ENCODE measurements around the gene FAM193B. TPM values are rescaled to one million over a fixed set of nuclear protein-coding genes. Genes with fewer than 3 reads are reported as not detected.
"Not testable (repeated sequence)": the region's sequence is repeated elsewhere in the genome, so short reads cannot be mapped to it uniquely, and the experiment has no call there.

The FAM193B gene
- polyA plus RNA-seq, 4 donors, result 68.7 to 99.1 (median 75.3) TPM

DNA sequence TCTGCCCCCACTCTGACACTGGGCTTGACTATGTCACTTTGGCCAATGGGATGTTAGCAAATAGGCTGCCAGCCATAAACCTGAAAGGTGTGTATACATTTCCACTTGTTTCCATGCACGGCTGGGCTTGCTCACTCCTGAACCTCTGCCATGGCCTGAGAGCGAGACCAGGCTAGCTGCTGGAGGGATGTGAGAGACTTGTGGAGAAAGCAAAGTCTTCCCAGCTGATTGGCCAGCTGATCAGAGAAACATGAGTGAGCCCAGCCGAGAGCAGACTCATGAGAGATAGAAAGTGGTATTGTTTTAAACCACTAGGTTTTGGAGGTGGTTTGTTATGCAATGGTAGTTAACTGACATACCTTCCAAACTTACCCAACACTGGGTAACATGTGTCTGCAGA, 13.9 kb downstream of the FAM193B start:
- no peak for DNase-seq (ENCODE audit: low read depth in 4 of 4, low spot score in 3 of 4)

DNA sequence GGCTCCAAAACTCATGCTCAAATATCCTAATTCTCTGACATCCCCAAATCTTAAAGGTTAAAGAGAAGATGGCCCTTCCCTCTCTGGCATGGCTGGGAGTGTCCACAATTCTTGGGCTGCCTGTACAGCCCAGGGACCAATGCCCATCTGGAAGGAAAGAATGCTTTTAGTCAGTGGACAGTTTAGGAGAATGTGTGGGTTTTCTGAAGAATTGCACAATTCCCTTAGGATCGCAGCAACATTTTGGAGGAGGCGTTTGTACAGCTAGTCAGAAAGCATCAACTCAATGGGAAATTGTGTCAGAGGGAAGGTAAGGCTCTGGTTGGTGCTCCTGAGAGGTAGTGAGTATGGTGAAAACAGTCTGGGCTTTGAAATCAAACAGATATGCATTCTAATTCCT, 15.0 kb downstream of the FAM193B start:
- DNase-seq (ENCODE audit: low read depth in 4 of 4, low spot score in 3 of 4), result no peak

DNA sequence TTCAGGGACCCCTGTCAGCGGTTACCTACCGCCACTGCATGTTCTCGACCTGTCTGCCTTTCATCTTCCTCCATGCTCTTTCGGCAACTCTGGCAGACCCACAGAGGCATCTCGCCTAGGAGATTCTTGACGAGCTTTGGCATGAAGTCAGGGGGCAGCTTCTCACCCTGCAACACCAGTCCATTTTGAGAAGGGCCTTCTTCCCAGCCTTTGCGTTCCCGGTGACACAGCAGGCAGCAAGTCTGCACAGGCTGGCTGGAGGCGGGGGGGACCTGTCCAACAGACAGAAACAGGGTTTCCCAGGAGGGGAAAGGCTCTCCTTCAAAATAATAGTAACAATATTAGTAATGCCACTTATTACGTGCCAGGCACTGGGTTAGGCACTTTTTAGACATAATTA, 15.5 kb downstream of the FAM193B start:
- DNase-seq (ENCODE audit: low read depth in 4 of 4, low spot score in 3 of 4), result no peak

DNA sequence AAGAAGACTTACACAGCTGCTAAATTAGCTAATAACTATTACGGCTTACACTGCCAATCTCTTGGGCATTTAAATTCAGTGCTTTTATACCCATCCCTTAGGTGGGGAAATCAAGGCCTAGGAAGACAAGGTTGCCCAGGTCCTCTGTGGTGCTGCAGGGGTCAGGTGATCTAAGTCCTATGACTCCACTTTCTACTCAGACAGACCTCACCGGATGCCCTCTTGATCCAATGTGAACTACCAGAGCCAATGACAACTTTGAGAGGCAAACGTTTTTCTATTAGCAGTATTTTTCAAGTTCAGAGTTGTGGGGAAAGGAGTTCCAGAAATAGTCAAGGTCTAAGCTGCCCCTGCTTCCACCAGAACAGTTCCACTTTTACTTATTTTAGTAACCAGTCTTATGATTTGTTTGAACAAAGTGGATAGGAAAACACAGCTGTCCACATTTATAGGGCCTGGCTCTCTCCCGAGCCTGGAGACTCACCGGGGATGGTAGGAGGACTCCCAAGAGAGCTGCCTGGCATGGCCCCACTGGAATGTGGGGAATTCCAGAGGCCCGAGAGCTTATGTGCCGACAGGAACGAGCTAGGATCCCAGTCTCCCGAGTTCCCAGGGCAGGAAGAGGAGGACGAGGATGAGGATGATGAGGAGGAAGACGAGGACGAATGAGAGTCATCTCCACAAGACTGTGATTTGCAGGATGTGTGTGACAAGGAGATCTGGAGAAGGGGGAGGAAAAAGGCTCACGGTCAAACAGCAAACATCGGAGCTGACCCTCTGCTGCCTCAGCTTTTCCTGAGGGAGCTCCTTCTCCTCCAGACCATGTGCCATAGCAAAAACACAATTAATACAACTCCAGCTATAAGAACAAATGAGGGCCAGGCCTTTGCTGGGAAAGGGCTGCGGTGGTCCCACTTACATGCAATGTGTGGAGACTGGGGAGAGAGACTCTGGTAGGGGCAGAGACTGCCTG, 16.7 kb downstream of the FAM193B start:
- no peak for DNase-seq (ENCODE audit: low read depth in 4 of 4, low spot score in 3 of 4)

DNA sequence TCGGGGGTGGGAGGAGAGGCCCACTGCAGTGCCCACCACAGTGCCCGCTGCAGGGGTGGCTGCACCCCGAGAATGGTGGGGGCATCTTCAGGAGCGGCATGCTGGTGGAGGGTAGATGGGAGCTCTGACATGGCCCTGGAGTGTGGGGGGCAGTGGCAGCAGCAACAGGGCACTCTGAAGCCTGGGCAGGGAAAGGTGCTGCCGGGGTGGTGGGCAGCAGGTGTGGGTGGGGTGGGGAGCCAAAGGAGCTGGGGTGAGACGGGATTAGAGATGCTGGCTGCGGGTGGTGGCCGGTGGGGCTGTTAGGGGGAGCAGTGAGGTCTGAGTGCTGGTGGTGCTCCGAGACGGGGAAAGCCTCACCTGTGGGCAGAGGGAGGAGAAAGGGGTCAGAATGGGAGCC, 18.0 kb downstream of the FAM193B start:
- DNase-seq (ENCODE audit: low read depth in 4 of 4, low spot score in 3 of 4), result no peak

DNA sequence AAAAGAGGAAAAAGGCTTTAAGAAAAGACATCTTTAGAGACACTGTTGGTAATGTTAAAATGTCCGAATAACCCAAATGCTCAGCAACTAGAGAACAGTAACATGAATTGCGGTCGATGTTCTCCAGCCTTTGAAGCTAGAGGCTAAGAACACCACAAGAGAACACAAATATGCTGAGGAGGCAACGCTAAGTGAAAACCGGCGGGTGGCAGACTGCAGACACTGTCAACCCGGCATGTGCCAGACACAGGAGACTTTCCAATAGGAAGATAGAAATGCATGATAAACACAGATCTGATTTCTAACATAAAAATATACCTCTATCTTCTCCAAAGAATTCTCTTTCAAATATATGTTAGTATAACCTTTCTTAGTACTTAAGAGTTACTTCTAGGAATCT, 19.2 kb downstream of the FAM193B start:
- DNase-seq (ENCODE audit: low read depth in 4 of 4, low spot score in 3 of 4), result no peak

DNA sequence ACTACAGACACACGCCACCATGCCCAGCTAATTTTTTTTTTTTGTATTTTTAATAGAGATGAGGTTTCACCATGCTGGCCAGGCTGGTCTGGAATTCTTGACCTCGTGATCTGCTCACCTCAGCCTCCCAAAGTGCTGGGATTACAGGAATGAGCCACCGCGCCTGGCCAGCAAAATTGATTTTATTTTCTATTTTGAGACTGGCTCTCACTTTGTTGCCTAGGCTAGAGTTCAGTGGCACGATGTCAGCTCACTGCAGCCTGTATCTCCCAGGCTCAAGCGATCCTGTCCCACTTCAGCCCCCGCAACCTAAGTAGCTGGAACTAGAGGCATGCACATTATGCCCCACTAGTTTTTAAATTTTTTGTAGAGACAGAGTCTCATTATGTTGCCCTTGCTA, 19.9 kb downstream of the FAM193B start:
- DNase-seq (ENCODE audit: low read depth in 4 of 4, low spot score in 3 of 4), result not testable (repeated sequence)

DNA sequence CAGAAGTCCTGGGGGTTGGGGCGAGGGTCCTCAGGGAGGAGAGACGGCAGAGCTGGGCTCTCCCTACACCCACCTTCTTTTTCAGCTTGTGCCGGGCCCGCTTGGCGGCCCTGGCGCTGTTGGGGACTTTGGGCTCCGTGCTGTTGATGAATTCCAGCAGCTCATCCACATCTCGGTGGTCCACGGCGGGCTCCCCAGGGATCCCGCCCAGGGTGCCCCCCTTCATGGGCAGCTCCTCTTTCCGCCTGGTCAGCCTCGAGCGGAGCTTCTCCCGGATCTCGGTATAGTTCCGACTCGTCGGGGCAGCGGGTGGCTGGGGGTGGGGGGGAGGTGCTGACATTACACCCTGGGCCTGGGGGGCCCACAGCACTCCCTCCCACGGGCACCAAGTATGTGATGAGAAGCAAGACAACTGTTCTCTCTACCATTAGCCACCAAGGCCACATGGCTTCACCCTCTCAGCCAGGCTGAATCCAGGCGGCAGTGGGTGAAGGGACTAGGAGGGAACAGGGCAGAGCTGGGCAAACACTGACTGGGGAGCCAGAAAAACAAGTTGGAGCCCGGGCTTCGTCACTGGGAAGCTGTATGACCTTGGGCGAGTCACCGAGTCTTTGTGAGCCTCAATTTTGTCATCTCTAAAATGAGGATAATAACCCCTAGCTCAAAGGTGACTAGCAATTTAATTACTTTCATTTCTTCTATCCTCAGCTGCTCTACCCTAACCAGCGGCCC, 23.0 kb downstream of the FAM193B start:
- DNase-seq (ENCODE audit: low read depth in 4 of 4, low spot score in 3 of 4), result no peak

DNA sequence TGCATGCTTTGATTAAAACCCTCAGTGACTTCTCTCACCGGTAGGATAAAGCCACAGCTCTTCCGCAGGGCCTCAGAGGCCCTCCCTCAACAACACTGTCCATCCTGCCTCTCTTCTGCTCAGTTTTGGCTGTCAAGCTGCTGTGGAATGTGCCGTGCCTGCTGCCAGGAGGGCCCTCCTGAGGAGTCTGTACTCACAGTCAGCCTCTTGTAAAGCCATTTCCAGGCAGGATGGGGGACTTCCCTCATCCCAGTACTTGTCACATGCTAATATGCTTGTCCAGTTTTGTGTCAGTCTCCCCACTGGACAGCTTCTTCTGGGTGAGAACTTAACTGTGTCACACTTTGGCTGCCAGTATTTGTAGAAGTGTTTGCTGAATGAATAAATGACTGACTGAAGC, 23.7 kb downstream of the FAM193B start:
- no peak for DNase-seq (ENCODE audit: low read depth in 4 of 4, low spot score in 3 of 4)

DNA sequence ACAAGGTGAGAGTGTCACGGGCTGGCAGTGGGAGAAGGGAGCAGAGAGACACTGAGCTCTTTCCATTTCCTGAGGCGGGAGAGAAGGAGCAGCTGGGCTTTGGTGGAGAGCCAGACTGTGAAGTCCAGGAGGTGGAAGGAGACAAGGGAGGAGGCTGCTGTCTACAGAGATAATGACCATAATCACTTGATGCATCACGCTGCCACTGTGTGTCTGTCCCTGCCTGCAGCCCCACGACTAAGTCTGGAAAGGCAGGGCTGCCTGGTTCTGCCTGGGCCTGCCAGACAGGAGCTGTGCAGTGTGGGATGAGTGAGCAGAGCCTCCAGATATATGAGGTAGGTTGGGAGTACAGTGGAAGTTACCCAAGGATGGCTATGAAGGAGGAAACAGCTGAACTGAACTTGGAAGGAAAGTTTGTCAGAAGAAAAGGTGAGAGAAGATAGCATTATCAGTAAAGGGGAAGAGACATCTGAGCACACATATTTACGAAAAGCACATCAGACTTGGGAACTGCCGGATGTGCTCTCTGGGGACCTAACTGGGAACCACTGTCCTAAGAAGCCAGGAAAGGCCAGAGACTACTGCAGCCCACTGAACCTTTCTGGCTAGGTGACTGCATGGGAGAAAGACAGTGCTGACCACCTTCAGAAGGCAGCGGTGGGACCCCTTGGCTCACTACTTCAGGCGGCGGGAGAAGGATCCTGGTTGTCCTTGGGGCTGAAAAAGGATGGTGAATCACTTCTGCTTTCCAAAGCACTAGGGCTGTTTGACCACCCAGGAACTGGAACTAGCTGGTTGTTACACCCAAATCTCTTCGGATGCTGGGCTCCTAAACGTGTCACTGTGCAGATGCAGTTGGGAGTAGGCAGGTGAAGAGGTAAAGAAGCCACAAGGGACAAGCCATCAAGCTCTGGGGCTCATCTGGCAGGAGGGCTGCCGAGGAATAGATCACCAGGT, 24.8 kb downstream of the FAM193B start:
- DNase-seq (ENCODE audit: low read depth in 4 of 4, low spot score in 3 of 4), result no peak

DNA sequence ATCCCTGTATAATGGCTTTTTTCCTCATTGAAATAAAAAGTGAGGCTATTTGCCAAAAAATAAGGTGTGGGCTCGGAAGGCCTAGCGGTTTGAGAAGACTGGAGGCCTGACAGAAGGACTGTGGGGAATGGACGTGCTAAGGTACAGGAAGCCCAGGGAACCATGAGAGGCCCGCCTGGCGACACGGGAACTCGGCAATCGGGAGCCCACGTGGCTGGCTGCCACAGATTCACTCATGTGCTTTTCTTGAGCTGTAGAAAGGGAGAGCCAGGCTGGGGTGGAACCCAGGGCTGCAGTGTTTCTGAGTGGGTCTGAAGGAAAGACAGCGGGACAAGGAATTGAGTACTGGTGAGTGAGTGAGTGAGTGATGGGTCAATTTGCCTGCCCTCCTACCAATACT, 25.7 kb downstream of the FAM193B start:
- DNase-seq (ENCODE audit: low read depth in 4 of 4, low spot score in 3 of 4), result no peak

DNA sequence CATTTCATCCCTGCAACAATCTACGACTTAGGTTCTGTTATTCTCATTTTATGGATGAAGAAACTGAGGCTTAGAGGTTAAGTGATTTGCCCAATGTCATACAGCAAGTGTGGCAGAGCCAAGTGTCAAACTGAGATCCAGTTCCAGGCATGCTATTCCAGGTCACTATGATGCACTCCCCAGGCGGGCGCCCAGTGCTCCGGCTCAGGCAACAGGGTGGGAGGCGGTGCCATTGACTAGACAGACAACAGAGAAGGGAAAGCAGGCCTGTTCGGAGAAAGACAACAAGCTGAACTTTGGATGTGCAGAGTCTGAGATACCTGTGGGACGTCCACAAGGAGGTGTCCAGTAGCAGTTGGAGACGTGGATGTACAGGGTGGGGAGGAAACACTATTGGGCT, 26.8 kb downstream of the FAM193B start:
- no peak for DNase-seq (ENCODE audit: low read depth in 4 of 4, low spot score in 3 of 4)

DNA sequence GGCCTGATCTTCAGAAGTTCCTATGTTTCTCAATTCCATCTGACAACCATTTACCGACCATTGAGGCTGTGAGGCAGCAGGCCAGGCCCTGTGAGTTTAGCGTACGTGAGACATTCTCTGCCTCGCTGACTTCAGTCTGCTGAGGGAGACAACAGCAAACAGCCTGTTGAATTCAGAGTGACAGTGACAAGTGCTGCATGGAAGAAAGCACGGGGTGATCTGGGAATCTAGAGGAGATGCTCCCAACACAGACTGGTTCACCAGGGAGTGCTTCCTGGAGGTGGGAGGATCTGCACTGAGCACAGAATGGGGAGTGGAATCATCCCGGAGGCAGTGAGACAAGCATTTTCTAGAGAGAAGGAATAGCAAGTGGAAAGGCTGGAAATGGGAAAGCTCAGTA, 27.6 kb downstream of the FAM193B start:
- no peak for DNase-seq (ENCODE audit: low read depth in 4 of 4, low spot score in 3 of 4)

DNA sequence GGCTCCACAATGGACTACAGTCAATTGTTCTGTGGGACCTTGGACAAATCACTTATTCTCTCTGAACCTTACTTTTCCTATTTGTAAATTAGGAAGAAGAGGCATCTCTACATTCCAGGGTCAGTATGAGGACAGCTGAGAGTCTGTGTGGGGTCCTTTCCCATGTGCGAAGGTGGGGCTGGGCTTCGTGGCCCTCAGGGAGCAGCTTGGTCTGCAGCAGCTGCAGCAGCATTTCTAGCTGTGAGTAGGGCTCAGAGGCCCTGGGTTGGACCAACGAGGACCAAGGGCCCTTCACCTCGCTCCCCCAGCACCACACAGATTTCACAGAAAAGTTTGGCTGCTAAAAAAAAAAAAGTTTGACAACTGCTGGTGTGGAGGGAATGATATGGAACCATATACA, 28.2 kb downstream of the FAM193B start:
- DNase-seq (ENCODE audit: low read depth in 4 of 4, low spot score in 3 of 4), result no peak

DNA sequence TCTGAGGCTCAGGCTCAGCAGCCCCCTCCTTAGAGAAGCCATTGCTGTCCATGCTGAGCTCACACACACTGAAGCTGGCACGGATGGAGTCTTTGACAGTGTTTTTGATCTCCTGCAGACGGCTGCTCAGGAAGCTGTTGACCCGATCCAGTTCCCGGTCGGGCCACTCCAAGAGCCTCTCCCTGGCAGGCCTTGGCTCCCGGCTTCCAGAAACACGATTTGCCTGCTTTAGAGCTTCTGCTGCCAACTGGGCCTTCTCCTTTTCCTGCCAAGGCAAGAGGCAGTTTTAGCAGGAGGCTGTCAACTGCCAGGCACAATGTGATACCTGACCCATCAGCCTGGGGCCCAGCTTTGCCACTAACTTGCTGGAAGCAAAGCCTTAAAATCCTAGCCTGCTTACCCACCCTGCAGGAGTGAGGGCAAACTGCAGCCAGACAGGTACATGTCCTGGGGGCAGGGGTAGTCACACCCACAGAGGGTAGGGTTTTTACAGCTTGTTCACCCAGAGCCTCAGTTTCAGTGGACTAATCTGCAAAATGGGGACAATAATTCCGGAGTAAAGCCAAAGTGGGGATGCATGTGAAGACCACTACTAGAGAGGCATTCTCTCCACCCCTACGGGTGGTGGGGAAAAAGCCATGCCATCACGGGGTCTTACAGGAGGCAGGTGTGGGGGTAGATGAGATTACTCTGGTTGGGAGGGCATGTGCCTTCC, 29.3 kb downstream of the FAM193B start:
- no peak for DNase-seq (ENCODE audit: low read depth in 4 of 4, low spot score in 3 of 4)

DNA sequence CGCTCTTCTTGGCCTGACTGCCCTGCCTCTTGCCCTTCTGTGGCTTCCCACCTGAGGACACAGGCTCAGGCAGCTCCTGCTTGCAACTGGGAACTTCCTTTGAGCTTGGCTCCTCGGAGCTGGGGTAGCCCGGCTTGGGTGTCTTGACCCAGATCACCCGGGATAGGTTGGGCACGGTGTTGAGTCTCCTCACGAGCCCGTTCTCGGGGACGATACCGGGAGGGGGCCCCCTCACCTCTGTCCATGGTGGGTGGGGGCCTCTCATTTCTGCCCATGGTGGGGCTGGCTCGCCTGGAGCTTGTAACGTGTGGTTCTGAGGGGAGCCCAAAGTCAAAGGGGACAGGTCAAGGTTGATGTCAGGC, 29.8 kb downstream of the FAM193B start:
- no peak for DNase-seq (ENCODE audit: low read depth in 4 of 4, low spot score in 3 of 4)

DNA sequence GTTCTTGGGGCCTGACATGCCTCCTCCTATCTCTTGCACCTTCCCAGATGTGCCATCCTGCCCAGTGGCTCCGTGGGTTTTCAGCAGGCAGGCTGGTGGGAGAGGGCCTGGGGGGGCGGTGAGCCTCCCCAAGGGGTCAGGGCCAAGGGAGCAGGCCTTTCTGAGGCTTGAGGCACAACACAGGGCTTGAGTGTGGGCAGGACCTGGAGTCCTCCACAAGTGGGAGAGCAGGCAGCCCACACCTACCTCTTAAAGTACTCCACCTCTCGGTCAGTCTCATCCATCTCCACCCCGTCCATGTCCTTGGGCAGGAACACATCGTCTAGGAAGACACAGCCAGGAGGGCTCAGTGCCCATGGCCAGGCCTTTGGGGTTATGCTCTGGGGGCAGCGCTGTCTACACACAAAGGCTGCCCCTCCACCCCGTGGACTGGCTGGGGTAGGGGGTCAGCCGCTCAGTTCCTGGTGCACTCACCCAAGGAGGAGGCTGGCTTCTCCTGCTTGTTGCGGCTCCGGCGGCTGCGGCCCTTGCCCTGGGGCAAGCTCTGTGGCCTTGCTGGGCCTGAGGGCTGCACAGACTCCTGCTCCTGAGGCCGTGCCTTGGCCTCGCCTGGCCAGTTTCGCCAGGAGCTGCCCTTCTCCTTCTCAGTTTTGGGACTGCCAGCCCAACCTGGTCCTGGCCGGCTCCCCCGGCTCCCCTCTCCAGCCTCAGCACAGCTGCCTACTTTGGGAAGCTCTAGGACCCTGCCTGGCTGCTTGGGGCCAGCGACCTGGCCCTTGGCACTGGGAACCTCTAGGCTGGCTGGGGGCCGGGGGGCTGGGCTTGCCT, 30.4 kb downstream of the FAM193B start:
- no peak for DNase-seq (ENCODE audit: low read depth in 4 of 4, low spot score in 3 of 4)

DNA sequence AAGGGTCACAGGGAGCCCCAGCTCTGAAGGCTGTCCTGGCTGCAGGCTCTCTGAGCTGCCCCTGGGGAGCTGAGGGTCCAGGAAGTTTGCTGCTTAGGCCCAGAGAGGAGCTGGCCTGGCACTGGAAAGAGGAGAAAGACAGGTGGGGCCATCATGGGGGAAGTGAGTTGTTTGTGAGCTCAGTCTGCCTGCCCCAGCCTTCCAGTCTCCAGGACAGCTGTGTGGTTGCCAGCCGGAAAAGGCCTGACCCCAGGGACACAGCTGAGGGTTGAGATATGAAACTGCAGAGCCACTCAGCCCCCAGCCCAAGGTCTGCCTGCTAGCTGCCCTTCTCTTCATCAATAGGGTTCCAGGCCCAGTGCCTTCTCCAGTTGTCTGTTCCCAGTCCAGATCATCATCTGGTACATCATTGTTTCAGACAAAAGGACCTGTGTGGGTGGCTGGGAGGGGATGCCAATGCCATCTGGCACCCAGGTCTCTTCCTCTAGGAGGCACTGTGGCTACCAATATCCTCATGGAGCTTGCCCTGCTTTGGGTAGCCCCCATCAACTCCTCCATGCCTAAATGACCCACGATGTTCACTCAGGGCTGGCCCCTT, 33.3 kb downstream of the FAM193B start:
- no peak for DNase-seq (ENCODE audit: low read depth in 4 of 4, low spot score in 3 of 4)

DNA sequence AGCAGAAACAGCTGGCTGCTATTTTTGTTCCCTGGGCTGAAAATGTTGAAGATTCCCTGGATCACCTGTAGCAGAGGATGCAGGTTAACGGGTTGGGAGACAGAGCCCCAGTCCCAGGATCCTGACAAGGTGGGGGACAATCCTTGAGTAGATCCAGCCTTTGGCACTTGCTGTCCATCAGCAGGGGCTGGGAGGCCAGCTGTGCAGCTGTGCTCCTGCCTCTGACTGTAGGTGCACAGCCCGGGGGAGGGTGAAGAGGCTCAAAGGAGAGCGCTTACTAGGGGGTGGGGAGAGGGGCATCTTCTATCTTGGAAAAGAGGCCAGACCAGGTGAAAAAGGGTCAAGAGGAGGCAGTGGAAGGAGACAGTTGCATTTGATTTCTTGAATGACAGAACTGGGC, 34.1 kb downstream of the FAM193B start:
- no peak for DNase-seq (ENCODE audit: low read depth in 4 of 4, low spot score in 3 of 4)

Measured in right renal pelvis (tissue), 4 donors.